NCI-H1694 (cell line): ENCODE data around the gene ZNF267.
"Not testable (repeated sequence)": the region's sequence is repeated elsewhere in the genome, so short reads cannot be mapped to it uniquely, and the experiment has no call there.

ENCODE experiments used
- DNase-seq: peaks from one replicate; lab custom pipeline; 2025; lab: John Stamatoyannopoulos, UW

Gene ZNF267

GRCh38 chr16:31879937-31880321 is 6.3 kb downstream of the ZNF267 start:
- no peak for DNase-seq

- no peak for DNase-seq
Observed at GRCh38 chr16:31880322-31880979, 6.8 kb downstream of the ZNF267 start.

DNA sequence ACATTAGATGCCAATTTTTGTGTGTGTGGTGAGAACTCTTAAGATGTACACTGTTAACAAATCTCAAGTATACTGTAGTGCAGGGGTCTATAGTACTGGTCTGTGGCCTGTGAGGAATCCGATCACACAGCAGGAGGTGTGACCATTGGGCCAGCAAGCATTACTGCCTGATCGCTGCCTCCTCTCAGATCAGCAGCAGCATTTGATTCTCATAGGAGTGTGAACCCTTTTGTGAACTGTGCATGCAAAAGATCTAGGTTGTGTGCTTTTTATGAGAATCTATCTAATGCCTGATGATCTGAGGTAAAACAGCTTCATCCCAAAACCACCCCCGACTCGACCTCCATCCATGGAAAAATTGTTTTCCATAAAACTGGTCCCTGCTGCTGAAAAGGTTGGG is 12.6 kb downstream of the ZNF267 start:
- no peak for DNase-seq

GRCh38 chr16:31888735-31889134 is 15.1 kb downstream of the ZNF267 start:
- no peak for DNase-seq

- DNase-seq: not testable (repeated sequence)
Observed at GRCh38 chr16:31892111-31892510, 18.5 kb downstream of the ZNF267 start.

GRCh38 chr16:31893824-31894223 is 20.2 kb downstream of the ZNF267 start:
- DNase-seq: no peak

DNA sequence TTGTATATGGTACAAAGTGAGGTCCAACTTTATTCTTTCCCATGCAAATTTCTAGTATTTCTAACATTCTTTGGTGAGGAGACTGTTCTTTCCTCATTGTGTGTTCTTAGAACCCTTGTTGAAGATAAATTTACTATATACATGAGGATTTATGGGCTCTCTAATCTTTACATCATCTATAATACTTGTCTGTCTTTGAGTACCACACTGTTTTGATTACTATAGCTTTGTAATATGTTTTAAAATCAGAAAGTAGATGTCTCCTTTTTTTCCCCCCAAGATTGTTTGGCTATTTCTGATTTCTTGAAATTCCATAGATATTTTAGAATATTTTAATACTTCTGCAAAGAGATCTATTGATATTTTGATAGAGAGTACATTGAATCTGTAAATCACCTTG is 23.7 kb downstream of the ZNF267 start:
- DNase-seq: no peak

- DNase-seq: no peak
Observed at GRCh38 chr16:31899505-31899904, 25.9 kb downstream of the ZNF267 start.

- not testable (repeated sequence) for DNase-seq
Observed at GRCh38 chr16:31904571-31904970, 31.0 kb downstream of the ZNF267 start.

DNA sequence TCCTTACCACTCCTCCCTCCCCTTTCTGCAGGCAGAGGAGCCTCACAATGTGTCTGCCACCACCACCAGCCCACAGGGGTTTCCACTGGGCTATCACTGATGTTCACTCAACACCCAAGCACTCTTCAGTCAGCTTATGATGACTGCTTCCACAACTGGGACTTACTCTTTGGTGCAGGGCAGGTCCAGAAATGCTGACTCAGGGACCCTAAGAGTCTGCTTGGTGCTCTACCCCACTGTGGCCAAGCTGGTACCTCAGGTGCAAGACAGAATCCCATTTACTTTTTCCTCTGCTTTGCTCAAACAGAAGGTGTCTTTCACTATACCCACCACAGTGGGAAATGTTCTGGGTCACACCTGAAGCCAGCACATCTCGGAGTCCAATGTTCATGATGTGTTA is 40.1 kb downstream of the ZNF267 start:
- DNase-seq: no peak

- DNase-seq: no peak
Observed at GRCh38 chr16:31916056-31916488, 42.5 kb downstream of the ZNF267 start.

- no peak for DNase-seq
Observed at GRCh38 chr16:31920373-31920772, 46.8 kb downstream of the ZNF267 start.

DNA sequence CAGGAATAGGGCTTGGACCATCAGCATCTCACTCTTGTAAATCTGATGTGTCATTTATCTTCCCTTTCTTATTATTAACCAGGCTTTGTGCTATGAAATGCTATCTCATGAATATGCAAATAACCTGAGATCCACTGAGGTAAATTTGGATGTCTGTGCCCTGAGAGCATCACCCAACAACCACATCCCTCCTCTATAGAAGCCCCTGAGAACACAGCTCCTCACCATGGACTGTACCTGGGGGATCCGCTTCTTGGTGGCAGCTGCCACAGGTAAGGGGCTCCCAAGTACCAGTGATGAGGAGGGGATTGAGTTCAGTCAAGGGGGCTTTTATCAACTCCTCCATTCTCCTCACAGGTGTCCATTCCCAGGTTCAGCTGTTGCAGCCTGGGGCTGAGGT is 78.2 kb downstream of the ZNF267 start:
- not testable (repeated sequence) for DNase-seq

GRCh38 chr16:31952206-31952605 is 78.6 kb downstream of the ZNF267 start:
- not testable (repeated sequence) for DNase-seq

- DNase-seq: not testable (repeated sequence)
Observed at GRCh38 chr16:31956221-31956620, 82.6 kb downstream of the ZNF267 start.

DNA sequence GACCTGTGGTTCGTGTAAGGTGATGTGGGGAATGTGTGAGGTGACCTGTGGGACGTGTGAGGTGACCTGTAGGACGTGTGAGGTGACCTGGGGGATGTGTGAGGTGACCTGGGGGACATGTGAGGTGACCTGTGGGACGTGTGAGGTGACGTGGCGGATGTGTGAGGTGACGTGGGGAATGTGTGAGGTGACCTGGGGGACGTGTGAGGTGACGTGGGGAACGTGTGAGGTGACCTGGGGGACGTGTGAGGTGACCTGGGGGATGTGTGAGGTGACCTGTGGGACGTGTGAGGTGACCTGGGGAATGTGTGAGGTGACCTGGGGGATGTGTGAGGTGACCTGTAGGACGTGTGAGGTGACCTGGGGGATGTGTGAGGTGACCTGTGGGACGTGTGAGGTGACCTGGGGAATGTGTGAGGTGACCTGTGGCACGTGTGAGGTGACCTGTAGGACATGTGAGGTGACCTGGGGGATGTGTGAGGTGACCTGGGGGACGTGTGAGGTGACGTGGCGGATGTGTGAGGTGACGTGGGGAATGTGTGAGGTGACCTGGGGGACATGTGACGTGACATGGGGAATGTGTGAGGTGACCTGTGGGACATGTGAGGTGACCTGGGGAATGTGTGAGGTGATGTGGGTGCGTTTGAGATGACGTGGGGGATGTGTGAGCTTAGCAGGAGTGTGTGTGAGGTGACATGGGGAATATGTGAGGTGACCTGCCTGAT is 86.7 kb downstream of the ZNF267 start:
- DNase-seq: not testable (repeated sequence)
